H7 (cell line): Measurements from ENCODE around the gene RGMB. TPM values are rescaled to one million over a fixed set of nuclear protein-coding genes. Genes with fewer than 3 reads are reported as not detected.
"Not testable (repeated sequence)": the region's sequence is repeated elsewhere in the genome, so short reads cannot be mapped to it uniquely, and the experiment has no call there.

Experiments used
- DNase-seq: peaks from one replicate; pipeline ENCODE4 v3.0.0; 2012
- H3K27me3 ChIP-seq: 2 replicates; pipeline ENCODE4 v1.6.0; 2011; ENCODE audit warnings: mild to moderate bottlenecking, low read length; ENCODE audit not compliant: control insufficient read depth, insufficient read depth
- H3K36me3 ChIP-seq: replicated peaks from 2 replicates; pipeline ENCODE4 v1.5.1; 2011; ENCODE audit warnings: low read length; ENCODE audit not compliant: control insufficient read depth, insufficient read depth
- H3K4me3 ChIP-seq: 2 replicates; pipeline ENCODE4 v1.5.1; 2011; ENCODE audit warnings: low read depth, mild to moderate bottlenecking, control low read depth, low read length, moderate library complexity; ENCODE audit not compliant: insufficient read depth
- total RNA-seq: library from RNA; depleted of rRNA; stranded (reverse); fragments of >200 nt; shearing (Covaris generic); gene quantifications from 2 replicates; pipeline ENCODE4 v1.2.3, GENCODE V29; 2014; rRNA removed

Gene RGMB, protein sequence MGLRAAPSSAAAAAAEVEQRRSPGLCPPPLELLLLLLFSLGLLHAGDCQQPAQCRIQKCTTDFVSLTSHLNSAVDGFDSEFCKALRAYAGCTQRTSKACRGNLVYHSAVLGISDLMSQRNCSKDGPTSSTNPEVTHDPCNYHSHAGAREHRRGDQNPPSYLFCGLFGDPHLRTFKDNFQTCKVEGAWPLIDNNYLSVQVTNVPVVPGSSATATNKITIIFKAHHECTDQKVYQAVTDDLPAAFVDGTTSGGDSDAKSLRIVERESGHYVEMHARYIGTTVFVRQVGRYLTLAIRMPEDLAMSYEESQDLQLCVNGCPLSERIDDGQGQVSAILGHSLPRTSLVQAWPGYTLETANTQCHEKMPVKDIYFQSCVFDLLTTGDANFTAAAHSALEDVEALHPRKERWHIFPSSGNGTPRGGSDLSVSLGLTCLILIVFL
- 31.8 and 37.0 TPM in 2 replicates for total RNA-seq

DNA sequence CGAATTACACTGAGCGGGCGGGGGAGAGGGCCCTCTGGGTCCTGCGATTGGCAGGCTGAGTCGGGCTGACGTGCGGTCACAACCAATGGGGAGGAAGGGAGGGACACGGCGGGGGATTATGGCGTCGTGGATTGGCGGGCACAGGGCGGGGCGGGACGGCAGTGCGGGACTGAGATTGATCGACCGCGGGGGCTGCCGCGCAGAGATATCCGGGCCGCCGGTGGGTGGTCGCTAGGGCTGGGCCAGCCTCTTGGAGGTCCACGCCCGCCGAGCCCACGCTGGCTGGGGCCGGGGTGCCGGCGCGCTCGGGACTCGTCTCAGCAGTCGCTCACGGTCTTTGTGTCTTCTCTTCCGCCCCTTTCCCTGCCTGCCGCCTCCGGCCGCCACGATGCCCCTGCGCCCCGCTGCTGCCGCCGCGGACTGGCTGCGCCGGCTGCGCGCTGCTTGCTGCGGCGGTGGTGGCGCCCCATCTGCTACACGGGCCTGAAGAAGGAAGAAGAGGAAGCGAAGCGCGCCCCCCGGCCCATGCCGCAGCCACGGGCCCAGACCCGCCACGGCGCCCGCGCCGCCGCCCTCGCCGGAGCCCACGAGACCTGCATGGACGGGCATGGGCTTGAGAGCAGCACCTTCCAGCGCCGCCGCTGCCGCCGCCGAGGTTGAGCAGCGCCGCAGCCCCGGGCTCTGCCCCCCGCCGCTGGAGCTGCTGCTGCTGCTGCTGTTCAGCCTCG lies at the start of gene RGMB:
TSS of gene RGMB (plus strand) at position 200 of the 728 bp plus-strand sequence. CDS start at position 608, 408 bp downstream.
- Histone ChIP-seq H3K36me3 (no peaks in the 10 kb centered on the region), H3K27me3 (peaks cover 22% of the 10 kb centered on the region), H3K4me3 (peak within 1 kb of the TSS; percentile 78)
- DNase-seq, result peak; percentile 97

DNA sequence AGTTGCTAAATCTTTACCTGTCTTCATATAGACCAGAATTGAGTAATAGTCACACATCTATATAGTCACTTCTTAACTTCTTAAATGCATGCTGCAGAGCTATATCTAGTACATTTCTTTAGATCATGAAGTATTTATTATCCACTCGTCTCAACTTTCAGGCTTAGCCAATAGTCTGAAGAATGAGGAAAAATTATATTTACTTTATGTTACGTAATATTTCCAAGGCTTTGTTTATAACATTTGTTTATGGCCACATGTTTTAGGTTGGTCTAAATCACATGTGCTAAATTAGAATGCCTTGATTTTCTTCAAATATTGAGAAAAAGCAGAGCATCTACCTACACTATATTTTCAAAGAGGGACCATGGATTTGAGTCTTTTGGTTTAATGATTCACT lies 47.2 kb upstream of the RGMB start:
- Histone ChIP-seq H3K4me3 (no peak overlapping the region), H3K27me3 (no peaks in the 10 kb centered on the region), H3K36me3 (no peaks in the 10 kb centered on the region)
- no peak for DNase-seq

DNA sequence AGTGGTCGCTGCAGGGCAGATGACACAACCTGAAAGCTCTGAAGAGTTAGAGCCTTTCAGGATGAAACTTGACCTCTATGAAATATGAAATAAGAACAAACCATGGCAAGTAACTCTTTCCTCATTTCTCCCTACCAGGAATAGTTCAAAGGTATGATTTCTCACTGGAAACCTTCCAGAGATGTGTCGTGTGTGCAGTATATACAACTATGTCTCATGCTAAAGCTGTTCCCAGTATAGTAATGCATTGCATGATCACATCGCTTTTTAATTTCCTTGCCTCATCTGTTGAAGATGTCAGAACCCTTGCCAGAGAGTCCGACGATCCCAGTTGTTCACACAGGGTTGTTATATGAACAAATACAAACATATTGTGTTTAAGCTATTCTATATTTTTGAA lies 45.8 kb upstream of the RGMB start:
- H3K27me3 ChIP-seq, result no peaks in the 10 kb centered on the region
- no peak for DNase-seq
- no peaks in the 10 kb centered on the region for H3K36me3 ChIP-seq
- no peak overlapping the region for H3K4me3 ChIP-seq

DNA sequence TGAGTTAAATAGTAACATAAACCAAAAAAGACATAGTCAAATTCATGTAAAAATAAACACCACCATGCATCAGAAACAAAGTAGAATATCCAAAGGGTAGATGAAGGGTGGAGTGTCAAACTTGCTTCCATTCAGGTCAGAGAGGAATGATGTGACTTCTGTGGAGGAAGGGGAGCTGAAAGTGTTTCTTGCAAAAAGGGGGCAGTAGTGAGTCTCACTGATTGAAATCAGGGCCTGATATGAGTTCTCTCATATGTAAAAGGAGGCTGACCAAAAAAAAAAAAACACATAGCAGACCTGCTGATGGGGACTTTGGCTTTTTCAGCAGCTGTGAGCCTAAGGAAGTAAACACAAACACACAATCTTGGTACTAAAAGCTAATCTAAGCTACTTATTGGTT lies 38.8 kb upstream of the RGMB start:
- Histone ChIP-seq H3K4me3 (no peak overlapping the region), H3K27me3 (no peaks in the 10 kb centered on the region), H3K36me3 (no peaks in the 10 kb centered on the region)
- DNase-seq, result peak; percentile 16

DNA sequence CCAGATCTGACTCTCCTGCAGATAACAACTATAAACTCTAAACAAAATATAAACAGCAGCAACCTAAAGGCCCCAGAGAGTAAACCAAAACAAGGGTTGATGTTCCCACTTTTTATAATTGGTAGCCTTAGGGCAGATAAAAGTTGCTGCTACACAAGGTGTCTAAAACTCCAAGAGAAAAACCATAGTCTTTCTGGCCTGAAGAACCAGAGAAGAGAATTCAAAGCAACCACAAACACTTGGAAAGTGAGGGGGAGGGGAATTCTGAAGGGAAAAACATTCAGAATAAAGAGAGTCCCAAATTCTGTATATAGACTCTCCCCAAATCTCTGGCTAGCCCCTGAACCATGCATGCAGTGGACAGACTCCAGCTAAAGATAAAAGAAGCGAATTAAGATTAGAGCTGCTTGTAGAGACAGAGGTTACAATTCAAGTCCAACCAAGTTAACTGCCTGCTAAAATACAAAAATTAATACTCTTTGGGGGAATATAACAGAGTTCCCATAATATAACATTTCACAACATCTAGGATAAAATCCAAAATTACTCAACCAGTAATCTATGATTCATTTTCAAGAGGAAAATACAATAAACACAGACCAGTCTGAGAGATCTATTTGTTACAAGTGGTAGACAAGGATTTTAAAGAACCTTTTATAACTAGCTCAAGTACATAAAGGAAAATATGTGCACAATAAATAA lies 37.5 kb upstream of the RGMB start:
- no peak for DNase-seq

DNA sequence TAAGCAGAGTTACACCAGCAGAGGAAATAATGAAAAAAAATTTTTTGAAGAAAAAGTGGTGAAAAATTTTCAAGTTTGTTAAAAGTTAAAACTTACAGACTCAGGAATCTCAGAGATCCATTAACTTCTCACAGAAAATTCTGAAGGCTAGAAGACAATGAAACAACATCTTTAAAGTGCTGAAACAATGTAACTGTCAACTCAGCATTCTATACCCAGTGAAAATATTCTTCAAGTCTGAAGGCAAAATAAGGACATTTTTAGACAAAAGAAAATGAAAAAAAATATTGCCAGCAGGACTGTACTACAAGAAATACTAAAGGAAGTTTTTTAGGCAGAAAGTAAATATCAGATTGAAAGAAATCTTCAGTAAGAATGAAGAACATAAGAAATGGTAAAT lies 36.7 kb upstream of the RGMB start:
- no peak for DNase-seq
- H3K27me3 ChIP-seq, result no peaks in the 10 kb centered on the region
- no peaks in the 10 kb centered on the region for H3K36me3 ChIP-seq
- no peak overlapping the region for H3K4me3 ChIP-seq

More for the DNA sequence above, 37.5 kb upstream of the RGMB start:
- no peak overlapping the region for H3K4me3 ChIP-seq
- H3K36me3 ChIP-seq, result no peaks in the 10 kb centered on the region
- H3K27me3 ChIP-seq, result no peaks in the 10 kb centered on the region

DNA sequence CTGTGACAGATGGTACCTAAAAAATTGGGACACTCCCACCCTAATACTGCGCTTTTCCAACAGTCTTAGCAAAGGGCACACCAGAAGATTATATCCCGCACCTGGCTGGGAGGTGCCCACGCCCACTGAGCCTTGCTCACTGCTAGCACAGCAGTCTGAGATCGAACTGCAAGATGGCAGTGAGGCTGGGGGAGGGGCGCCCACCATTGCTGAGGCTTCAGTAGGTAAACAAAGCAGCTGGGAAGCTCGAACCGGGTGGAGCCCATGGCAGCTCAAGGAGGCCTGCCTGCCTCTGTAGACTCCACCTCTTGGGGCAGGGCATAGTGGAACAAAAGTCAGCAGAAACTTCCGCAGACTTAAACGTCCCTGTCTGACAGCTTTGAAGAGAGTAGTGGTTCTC lies 36.0 kb upstream of the RGMB start:
- not testable (repeated sequence) for H3K27me3 ChIP-seq, H3K4me3 ChIP-seq, H3K36me3 ChIP-seq, DNase-seq

DNA sequence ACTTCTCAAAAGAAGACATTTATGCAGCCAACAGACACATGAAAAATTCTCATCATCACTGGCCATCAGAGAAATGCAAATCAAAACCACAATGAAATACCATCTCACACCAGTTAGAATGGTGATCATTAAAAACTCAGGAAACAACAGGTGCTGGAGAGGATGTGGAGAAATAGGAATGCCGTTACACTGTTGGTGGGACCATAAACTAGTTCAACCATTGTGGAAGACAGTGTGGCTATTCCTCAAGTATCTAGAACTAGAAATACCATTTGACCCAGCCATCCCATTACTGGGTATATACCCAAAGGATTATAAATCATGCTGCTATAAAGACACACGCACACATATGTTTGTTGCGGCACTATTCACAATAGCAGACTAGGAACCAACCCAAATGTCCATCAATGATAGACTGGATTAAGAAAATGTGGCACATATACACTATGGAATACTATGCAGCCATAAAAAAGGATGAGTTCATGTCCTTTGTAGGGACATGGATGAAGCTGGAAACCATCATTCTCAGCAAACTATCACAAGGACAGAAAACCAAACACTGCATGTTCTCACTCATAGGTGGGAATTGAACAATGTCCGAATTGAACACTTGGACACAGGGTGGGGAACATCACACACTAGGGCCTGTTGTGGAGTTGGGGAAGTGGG lies 34.8 kb upstream of the RGMB start:
- H3K36me3 ChIP-seq, H3K27me3 ChIP-seq, H3K4me3 ChIP-seq, DNase-seq: not testable (repeated sequence)

DNA sequence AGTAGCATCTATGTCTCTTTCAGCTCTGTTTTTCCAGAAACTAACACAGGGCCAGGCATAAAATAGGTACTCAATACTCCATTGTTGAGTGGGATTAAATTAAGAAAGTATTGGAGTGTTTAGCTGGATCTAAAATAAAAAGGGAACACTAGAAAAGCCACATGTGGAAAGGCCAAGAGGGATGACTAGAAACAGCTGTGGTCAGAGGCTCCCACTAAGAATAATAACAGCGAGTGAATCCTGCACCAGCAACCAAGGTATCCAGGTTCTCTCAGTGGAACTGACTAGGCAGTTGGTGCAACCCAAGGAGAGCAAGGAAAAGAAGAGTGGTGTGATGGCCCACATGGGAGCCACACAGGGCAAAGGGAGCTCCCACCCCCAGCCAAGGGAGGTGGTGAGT lies 31.5 kb upstream of the RGMB start:
- no peaks in the 10 kb centered on the region for H3K27me3 ChIP-seq

DNA sequence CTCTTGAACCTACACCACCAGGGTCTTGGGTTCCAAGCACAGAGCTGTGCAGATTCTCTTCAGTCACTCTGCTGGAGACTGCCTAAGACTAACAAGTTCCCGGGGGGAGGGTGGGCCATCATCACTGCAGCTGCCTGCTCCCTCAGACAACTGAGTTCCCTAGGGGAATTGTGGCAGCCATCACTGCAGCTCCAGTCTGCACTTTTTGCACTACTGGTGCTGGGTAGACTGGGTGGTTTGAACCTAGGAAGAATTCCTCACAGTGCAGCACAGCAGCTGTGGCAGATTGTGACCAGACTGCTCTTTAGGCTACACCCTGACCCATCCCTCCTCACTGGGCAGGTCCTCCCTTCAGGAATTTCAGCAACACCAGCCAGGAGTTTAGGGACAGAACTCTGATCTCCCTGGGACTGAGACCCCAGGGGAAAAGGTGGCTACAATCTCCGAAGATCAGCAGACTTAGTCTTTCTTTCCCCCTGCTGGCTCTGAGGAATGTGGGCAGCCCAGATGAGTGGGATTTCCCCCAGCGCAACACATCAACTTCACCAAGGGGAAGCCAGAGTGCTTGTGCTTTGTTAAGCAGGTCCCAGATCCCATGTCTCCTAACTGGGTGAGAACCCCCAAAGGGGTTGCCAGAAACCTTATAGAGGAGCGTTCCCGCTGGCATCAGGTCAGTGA lies 30.9 kb upstream of the RGMB start:
- Histone ChIP-seq H3K27me3 (no peaks in the 10 kb centered on the region), H3K4me3 (no peak overlapping the region), H3K36me3 (no peaks in the 10 kb centered on the region)
- no peak for DNase-seq

More for the DNA sequence above, 31.5 kb upstream of the RGMB start:
- Histone ChIP-seq H3K4me3 (no peak overlapping the region), H3K36me3 (no peaks in the 10 kb centered on the region)
- DNase-seq, result no peak

DNA sequence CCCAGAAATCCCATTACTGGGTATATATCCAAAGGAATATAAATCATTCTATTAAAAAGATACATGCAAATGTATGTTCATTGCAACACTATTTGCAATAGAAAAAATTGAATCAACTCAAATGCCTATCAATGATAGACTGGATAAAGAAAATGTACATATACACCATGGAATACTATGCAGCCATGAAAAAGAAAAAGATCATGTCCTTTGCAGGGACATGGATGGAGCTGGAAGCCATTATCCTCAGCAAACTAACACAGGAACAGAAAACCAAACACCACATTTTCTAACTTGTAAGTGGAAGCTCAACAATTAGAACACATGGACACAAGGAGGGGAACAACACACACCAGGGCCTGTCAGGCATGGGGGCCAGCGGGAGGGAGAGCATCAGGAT lies 25.2 kb upstream of the RGMB start:
- DNase-seq, H3K27me3 ChIP-seq, H3K4me3 ChIP-seq, H3K36me3 ChIP-seq: not testable (repeated sequence)

DNA sequence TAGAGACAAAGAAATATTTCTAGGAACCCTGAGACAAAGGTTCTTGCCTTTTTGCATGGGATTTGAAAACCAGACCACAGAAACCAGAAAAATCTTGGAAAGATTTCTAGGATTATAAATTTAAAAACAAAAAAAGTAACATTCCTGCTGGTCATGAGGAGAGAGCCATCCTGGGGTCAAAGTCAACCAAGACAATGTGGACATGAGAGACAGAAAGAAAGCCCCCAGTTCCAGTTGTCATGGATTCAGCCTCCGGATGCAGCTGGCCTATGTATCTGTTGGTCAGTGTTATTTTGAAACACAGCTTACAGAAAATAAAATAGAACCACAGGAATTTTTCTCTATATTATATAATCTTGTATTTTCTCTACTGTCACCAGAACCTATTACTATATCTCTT lies 24.4 kb upstream of the RGMB start:
- Histone ChIP-seq H3K4me3 (no peak overlapping the region), H3K27me3 (no peaks in the 10 kb centered on the region), H3K36me3 (no peaks in the 10 kb centered on the region)
- DNase-seq, result no peak

DNA sequence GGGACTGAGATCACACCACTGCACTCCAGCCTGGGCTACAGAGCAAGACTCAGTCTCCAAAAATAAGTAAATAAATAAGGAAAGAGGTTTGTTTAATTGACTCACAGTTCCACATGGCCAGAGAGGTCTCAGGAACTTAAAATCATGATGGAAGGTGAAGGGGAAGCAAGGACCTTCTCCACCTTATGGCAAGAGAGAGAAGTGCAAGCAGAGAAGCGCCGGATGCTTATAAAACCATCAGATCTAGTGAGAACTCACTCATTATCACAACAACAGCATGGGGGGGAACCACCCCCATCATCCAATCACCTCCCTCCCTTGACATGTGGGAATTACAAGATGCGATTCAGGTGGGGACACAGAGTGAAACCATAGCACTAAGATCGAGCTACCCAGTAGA lies 22.8 kb upstream of the RGMB start:
- no peak for DNase-seq
- H3K27me3 ChIP-seq, result no peaks in the 10 kb centered on the region
- no peaks in the 10 kb centered on the region for H3K36me3 ChIP-seq
- no peak overlapping the region for H3K4me3 ChIP-seq

DNA sequence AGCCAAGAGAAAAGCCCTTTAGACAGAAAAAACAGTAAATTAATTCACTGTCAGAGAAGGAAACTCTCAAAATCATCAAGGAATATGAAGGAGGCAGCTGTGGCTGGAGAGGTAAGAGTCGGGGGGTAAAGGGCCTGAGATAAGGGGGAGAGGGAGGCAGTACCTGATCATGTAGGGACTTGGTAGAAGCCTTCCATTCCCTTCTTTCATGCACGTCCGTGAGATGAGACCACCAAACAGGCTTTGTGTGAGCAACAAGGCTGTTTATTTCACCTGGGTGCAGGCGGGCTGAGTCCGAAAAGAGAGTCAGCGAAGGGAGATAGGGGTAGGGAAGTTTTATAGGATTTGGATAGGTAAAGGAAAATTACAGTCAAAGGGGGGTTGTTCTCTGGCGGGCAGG lies 21.1 kb upstream of the RGMB start:
- not testable (repeated sequence) for DNase-seq, H3K36me3 ChIP-seq, H3K27me3 ChIP-seq
- peak overlapping the region; percentile 15; the same call in 1 of the 2 replicates for H3K4me3 ChIP-seq
